ENCODE results near the gene LAMC3. TPM values are rescaled to one million over a fixed set of nuclear protein-coding genes. Genes with fewer than 3 reads are reported as not detected.

LAMC3 gene
- polyA plus RNA-seq, 1 of the 3 experiments (the other 2 are of a cell fraction): 0.07 TPM

DNA sequence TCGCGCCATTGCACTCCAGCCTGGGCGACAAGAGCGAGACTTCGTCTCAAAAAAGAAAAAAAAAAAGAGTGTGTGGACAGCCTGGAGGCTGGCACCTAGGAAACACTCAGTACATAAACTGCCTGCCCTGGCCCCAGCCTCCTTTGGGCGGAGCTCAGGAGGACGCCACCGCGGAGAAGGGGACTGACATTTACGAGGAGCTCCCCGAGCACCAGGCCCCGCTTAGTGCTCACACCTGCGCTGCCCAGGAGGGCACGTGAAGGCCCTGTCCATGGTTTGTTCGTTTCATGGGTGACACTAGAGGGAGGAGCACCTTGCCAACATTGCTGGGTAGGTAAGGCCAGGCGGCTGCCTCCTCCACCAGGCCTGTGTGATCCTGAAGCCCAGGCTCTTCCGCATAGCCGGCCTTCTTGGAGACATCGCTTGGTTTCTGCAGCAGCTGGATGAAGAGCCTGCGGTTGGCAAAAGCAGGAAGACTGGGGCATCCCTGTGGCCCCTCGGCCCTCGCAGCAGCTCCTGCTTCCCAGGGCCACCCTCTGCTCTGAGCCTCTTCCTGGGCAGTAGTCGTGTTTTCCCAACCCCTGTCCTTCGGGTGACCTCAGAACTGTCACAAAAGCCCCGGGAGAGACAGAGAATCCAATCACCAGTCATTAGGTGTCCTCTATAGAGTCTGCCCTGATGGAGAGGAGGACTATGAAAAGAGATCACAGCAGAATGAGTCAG lies 26.2 kb upstream of the LAMC3 start (continued):
- TF ChIP-seq PBX3 (IDR thresholded peaks at IDR 0.05) (no peak), JUND (IDR thresholded peaks at IDR 0.05) (no peak)

DNA sequence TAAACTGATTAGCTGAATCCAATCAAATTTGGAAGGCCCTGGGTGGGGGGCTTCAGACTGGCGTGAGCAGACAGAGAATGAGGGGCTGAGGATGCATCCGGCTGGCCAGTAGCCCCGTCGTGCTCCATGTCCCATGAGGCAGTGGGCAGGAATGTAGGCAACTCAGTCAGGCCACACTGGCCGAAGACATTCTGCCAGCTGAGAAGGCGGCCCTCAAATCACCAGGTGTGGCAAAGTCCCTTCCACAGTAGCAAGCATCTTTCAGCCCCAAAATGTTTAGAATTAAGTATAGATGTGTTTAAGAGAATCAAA lies 25.7 kb upstream of the LAMC3 start:
- Histone ChIP-seq H3K36me3 (replicated peaks in 1 of 2; ENCODE audit: control insufficient read depth in 1 of 2, insufficient read depth in 2 of 2, low read length in 1 of 2) (no peaks in the 10 kb centered on the region), H3K4me3 (ENCODE audit: low read depth in 2 of 2, low read length in 1 of 2) (no peak overlapping the region), H4K20me1 (ENCODE audit: insufficient read depth) (no peaks in the 10 kb centered on the region), H3K4me1 (ENCODE audit: control insufficient read depth in 1 of 2, insufficient read depth in 2 of 2, low read depth in 1 of 2, low read length in 1 of 2) (no peaks in the 10 kb centered on the region), H2AFZ (ENCODE audit: low read depth) (no peak overlapping the region), H3K9me2 (no peaks in the 10 kb centered on the region), H3K4me2 (no peak overlapping the region), H3K27me3 (ENCODE audit: insufficient read depth) (0 out of 2 replicates have a peak, but pooled peaks cover 7% of the 10 kb centered on the region), H3K27ac (ENCODE audit: low read depth in 2 of 2, low read length in 1 of 2) (no peak overlapping the region), H3K9ac (no peak overlapping the region), H3K9me3 (no peaks in the 10 kb centered on the region), H3F3A (replicated peaks; ENCODE audit: insufficient read depth) (no peaks in the 10 kb centered on the region), H3K79me2 (ENCODE audit: insufficient read depth) (no peaks in the 10 kb centered on the region)
- 86% methylated on average over 3 of the region's 6 CpGs for WGBS (ENCODE audit: low lambda C conversion rate)
- ChIA-PET CTCF (interaction anchor here (2.6 to 4.5 kb wide), 2 partner anchors 13 to 117 kb away, joined by 6 to 32 read pairs; no protein-coding TSS in a partner anchor), POLR2A (no interaction called here)
- TF ChIP-seq, protein P1, sequence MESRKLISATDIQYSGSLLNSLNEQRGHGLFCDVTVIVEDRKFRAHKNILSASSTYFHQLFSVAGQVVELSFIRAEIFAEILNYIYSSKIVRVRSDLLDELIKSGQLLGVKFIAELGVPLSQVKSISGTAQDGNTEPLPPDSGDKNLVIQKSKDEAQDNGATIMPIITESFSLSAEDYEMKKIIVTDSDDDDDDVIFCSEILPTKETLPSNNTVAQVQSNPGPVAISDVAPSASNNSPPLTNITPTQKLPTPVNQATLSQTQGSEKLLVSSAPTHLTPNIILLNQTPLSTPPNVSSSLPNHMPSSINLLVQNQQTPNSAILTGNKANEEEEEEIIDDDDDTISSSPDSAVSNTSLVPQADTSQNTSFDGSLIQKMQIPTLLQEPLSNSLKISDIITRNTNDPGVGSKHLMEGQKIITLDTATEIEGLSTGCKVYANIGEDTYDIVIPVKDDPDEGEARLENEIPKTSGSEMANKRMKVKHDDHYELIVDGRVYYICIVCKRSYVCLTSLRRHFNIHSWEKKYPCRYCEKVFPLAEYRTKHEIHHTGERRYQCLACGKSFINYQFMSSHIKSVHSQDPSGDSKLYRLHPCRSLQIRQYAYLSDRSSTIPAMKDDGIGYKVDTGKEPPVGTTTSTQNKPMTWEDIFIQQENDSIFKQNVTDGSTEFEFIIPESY (IDR thresholded peaks at IDR 0.05; ENCODE audit: borderline replicate concordance, low read depth): no peak
- no peak for TF ChIP-seq SIN3A (IDR thresholded peaks at IDR 0.05; ENCODE audit: borderline replicate concordance, low read depth, low read length)
- DNase-seq: no peak

DNA sequence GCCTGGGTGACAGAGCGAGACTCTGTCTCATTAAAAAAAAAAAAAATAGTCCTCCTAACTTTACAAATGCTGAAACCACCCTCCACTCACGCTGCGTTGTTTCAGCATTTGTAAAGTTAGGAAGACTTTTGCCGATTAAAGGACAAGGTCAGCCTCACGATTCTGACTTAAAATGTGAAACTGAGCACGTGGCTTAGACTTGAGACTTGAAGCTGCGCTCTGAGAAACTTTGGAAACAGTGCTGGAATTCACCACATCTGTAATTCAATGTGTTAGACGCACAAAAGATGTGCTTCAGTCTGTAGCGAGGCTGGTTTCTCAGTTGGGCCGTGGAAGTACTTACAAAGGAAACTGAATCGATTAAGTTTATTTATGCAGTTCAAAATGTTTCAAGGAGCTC lies 25.0 kb upstream of the LAMC3 start:
- 80% methylated on average over 11 of the region's 11 CpGs for WGBS (ENCODE audit: low lambda C conversion rate)
- H3F3A ChIP-seq (replicated peaks; ENCODE audit: insufficient read depth): no peaks in the 10 kb centered on the region
- no peaks in the 10 kb centered on the region for H3K36me3 ChIP-seq (replicated peaks in 1 of 2; ENCODE audit: control insufficient read depth in 1 of 2, insufficient read depth in 2 of 2, low read length in 1 of 2)
- no peaks in the 10 kb centered on the region for H3K9me3 ChIP-seq
- no peak for DNase-seq
- no peak overlapping the region for H3K4me3 ChIP-seq (ENCODE audit: low read depth in 2 of 2, low read length in 1 of 2)
- H4K20me1 ChIP-seq (ENCODE audit: insufficient read depth): no peaks in the 10 kb centered on the region
- no peak overlapping the region for H3K27ac ChIP-seq (ENCODE audit: low read depth in 2 of 2, low read length in 1 of 2)
- TF ChIP-seq RFX5 (IDR thresholded peaks at IDR 0.05; ENCODE audit: low read length): no peak
- TF ChIP-seq, protein P2, sequence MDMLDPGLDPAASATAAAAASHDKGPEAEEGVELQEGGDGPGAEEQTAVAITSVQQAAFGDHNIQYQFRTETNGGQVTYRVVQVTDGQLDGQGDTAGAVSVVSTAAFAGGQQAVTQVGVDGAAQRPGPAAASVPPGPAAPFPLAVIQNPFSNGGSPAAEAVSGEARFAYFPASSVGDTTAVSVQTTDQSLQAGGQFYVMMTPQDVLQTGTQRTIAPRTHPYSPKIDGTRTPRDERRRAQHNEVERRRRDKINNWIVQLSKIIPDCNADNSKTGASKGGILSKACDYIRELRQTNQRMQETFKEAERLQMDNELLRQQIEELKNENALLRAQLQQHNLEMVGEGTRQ (IDR thresholded peaks at IDR 0.05; ENCODE audit: borderline replicate concordance, low read depth, low read length): no peak
- TF ChIP-seq GATA2 (CRISPR knock-in tag; IDR thresholded peaks at IDR 0.05): no peak
- no peak for TF ChIP-seq CTCF (IDR thresholded peaks at IDR 0.05)
- TF ChIP-seq, protein P1 (IDR thresholded peaks at IDR 0.05; ENCODE audit: borderline replicate concordance, low read depth): no peak
- no peak for TF ChIP-seq RCOR1 (IDR thresholded peaks at IDR 0.05; ENCODE audit: low read length)
- TF ChIP-seq NRF1 (IDR thresholded peaks at IDR 0.05; ENCODE audit: low read depth, low read length): no peak
- TF ChIP-seq ELF1 (IDR thresholded peaks at IDR 0.05): no peak
- TF ChIP-seq SIN3A (IDR thresholded peaks at IDR 0.05; ENCODE audit: borderline replicate concordance, low read depth, low read length): no peak
- TF ChIP-seq TEAD4 (IDR thresholded peaks at IDR 0.05; ENCODE audit: borderline replicate concordance, insufficient read depth): no peak
- TF ChIP-seq TAF1 (IDR thresholded peaks at IDR 0.05; ENCODE audit: borderline replicate concordance, low read depth, low read length): no peak
- TF ChIP-seq NFIC (IDR thresholded peaks at IDR 0.05; ENCODE audit: borderline replicate concordance): no peak
- H3K9ac ChIP-seq: no peak overlapping the region
- H3K27me3 ChIP-seq (ENCODE audit: insufficient read depth): 0 out of 2 replicates have a peak, but pooled peaks cover 7% of the 10 kb centered on the region
- no peaks in the 10 kb centered on the region for H3K4me1 ChIP-seq (ENCODE audit: control insufficient read depth in 1 of 2, insufficient read depth in 2 of 2, low read depth in 1 of 2, low read length in 1 of 2)
- no peak overlapping the region for H3K4me2 ChIP-seq
- no peaks in the 10 kb centered on the region for H3K9me2 ChIP-seq
- H2AFZ ChIP-seq (ENCODE audit: low read depth): no peak overlapping the region
- CTCF ChIA-PET: interaction anchor here (0.7 to 2.1 kb wide), 3 partner anchors 10 to 117 kb away, joined by 3 to 15 read pairs (median 5); no protein-coding TSS in a partner anchor
- POLR2A ChIA-PET: no interaction called here
- no peaks in the 10 kb centered on the region for H3K79me2 ChIP-seq (ENCODE audit: insufficient read depth)

Measured in SK-N-SH (cell line).